GM23338 (cell line): ENCODE results near the gene CAMKV. TPM values are rescaled to one million over a fixed set of nuclear protein-coding genes. Genes with fewer than 3 reads are reported as not detected.

Source experiments
- ATAC-seq: fragments of 200-7000 bp; cut with Tn5 transposase; 3 replicates; pipeline ENCODE4 v1.9.1; 2020
- DNase-seq: peaks from one replicate; pipeline ENCODE4 v3.0.0-alpha.2; 2015; ENCODE audit warnings: low spot score
- H2AFZ ChIP-seq: fragments of 200-600 bp; sonication (generic); 2 replicates; pipeline ENCODE4 v1.8.0; 2016; ENCODE audit warnings: antibody characterized with exemption, mild to moderate bottlenecking, moderate library complexity
- H3F3A ChIP-seq: fragments of 200-600 bp; sonication (generic); replicated peaks from 2 replicates; pipeline ENCODE4 v1.8.0; 2017; ENCODE audit warnings: antibody characterized with exemption, mixed run types, low read depth
- H3K27ac ChIP-seq: fragments of 200-600 bp; sonication (generic); 2 replicates; pipeline ENCODE4 v1.6.1; 2016; ENCODE audit warnings: low read depth
- H3K27me3 ChIP-seq: fragments of 200-600 bp; sonication (generic); 2 replicates; pipeline ENCODE4 v1.8.0; 2016; ENCODE audit warnings: mild to moderate bottlenecking, mixed run types, moderate library complexity; ENCODE audit not compliant: insufficient read depth
- H3K36me3 ChIP-seq: fragments of 200-600 bp; sonication (generic); 2 replicates; pipeline ENCODE4 v1.8.0; 2016; ENCODE audit warnings: mild to moderate bottlenecking; ENCODE audit not compliant: insufficient read depth
- H3K4me1 ChIP-seq: fragments of 200-600 bp; sonication (generic); 2 replicates; pipeline ENCODE4 v1.8.0; 2016; ENCODE audit warnings: mild to moderate bottlenecking, moderate library complexity; ENCODE audit not compliant: insufficient read depth
- H3K4me2 ChIP-seq: fragments of 200-600 bp; sonication (generic); 2 replicates; pipeline ENCODE4 v1.7.1; 2017; ENCODE audit warnings: mixed run types
- H3K4me3 ChIP-seq: fragments of 200-600 bp; sonication (generic); 2 replicates; pipeline ENCODE4 v1.6.1; 2016; ENCODE audit warnings: mixed run types
- H3K79me2 ChIP-seq: fragments of 200-600 bp; sonication (generic); replicated peaks from 2 replicates; pipeline ENCODE4 v1.8.0; 2017; ENCODE audit warnings: mild to moderate bottlenecking; ENCODE audit not compliant: insufficient read depth
- H3K9me2 ChIP-seq: fragments of 200-600 bp; sonication (generic); 2 replicates; pipeline ENCODE4 v1.8.0; 2017; ENCODE audit not compliant: insufficient read depth
- H4K20me1 ChIP-seq: fragments of 200-600 bp; sonication (generic); replicated peaks from 2 replicates; pipeline ENCODE4 v1.8.0; 2017; ENCODE audit warnings: mild to moderate bottlenecking; ENCODE audit not compliant: insufficient read depth
- H3K27ac Mint-ChIP-seq: 2 replicates; pipeline ENCODE4 v1.8.0; 2020; ENCODE audit warnings: inconsistent platforms, mild to moderate bottlenecking, moderate library complexity, mixed read lengths
- H3K27me3 Mint-ChIP-seq: 3 replicates; pipeline ENCODE4 v1.8.0; 2022; ENCODE audit warnings: low read depth, mild to moderate bottlenecking, moderate library complexity, mixed read lengths, inconsistent platforms; ENCODE audit not compliant: insufficient read depth, poor library complexity
- H3K36me3 Mint-ChIP-seq: 3 replicates; pipeline ENCODE4 v1.8.0; 2021; ENCODE audit warnings: low read depth, mild to moderate bottlenecking, inconsistent platforms, moderate library complexity, mixed read lengths
- H3K4me1 Mint-ChIP-seq: 3 replicates; pipeline ENCODE4 v1.8.0; 2020; ENCODE audit warnings: mild to moderate bottlenecking, inconsistent platforms, mixed read lengths
- H3K4me3 Mint-ChIP-seq: 3 replicates; pipeline ENCODE4 v1.8.0; 2021; ENCODE audit warnings: moderate library complexity, mild to moderate bottlenecking, inconsistent platforms, mixed read lengths
- H3K9me3 Mint-ChIP-seq: 3 replicates; pipeline ENCODE4 v1.8.0; 2020; ENCODE audit warnings: moderate library complexity, mild to moderate bottlenecking, inconsistent platforms, mixed read lengths
- CREB1 ChIP-seq: fragments of 250-450 bp; sonication (Bioruptor Pico); IDR thresholded peaks from 2 replicates; pipeline ENCODE4 v1.5.0; 2020; ENCODE audit warnings: low read depth, mild to moderate bottlenecking, moderate library complexity
- CTCF ChIP-seq, 2 experiments: fragments of 200-600 bp in 1 of 2; sonication (generic) in 1 of 2; conservative IDR thresholded peaks; 2 replicates each; pipeline versions ENCODE4 v1.5.1 to v1.6.1; 2016 to 2017; ENCODE audit warnings: antibody characterized with exemption in 2 of 2, low read depth in 2 of 2, mild to moderate bottlenecking in 2 of 2, moderate library complexity in 1 of 2
- ETS1 ChIP-seq: IDR thresholded peaks from 2 replicates; pipeline ENCODE4 v1.6.1; 2016; ENCODE audit warnings: antibody characterized with exemption
- EZH2 ChIP-seq: fragments of 200-600 bp; sonication (generic); IDR thresholded peaks from one replicate; pipeline ENCODE4 v1.8.0; 2017; ENCODE audit warnings: antibody characterized with exemption, mild to moderate bottlenecking, low read depth; ENCODE audit not compliant: unreplicated experiment
- EZH2phosphoT487 ChIP-seq: fragments of 200-600 bp; sonication (generic); IDR thresholded peaks from one replicate; pipeline ENCODE4 v1.8.1; 2018; ENCODE audit warnings: antibody characterized with exemption; ENCODE audit not compliant: unreplicated experiment
- JUNB ChIP-seq: IDR thresholded peaks from one replicate; pipeline ENCODE4 v1.6.1; 2016; ENCODE audit warnings: antibody characterized with exemption; ENCODE audit not compliant: unreplicated experiment
- NANOG ChIP-seq: IDR thresholded peaks from 2 replicates; pipeline ENCODE4 v1.6.1; 2016; ENCODE audit warnings: antibody characterized with exemption, borderline replicate concordance
- POLR2AphosphoS5 ChIP-seq: IDR thresholded peaks from 2 replicates; pipeline ENCODE4 v1.6.1; 2016; ENCODE audit warnings: antibody characterized with exemption, low read depth
- STAT1 ChIP-seq: IDR thresholded peaks from one replicate; pipeline ENCODE4 v1.6.1; 2016; ENCODE audit warnings: antibody characterized with exemption; ENCODE audit not compliant: unreplicated experiment
- ZNF114 ChIP-seq: fragments of 250-450 bp; sonication (Bioruptor Pico); IDR thresholded peaks from 2 replicates; pipeline ENCODE4 v1.5.0; 2020; ENCODE audit warnings: mild to moderate bottlenecking, moderate library complexity
- ZNF331 ChIP-seq: fragments of 250-450 bp; sonication (Bioruptor Pico); IDR thresholded peaks from 2 replicates; pipeline ENCODE4 v1.5.0; 2020; ENCODE audit warnings: low read depth, mild to moderate bottlenecking, moderate library complexity
- ZNF462 ChIP-seq: fragments of 250-450 bp; sonication (Bioruptor Pico); IDR thresholded peaks from 2 replicates; pipeline ENCODE4 v1.5.0; 2020; ENCODE audit warnings: mild to moderate bottlenecking, moderate library complexity
- polyA plus RNA-seq: library from polyadenylated mRNA; unstranded; fragments of >200 nt; fragmentation: Nextera tagmentation; extraction: Ambion mirVana; gene quantifications from 2 replicates; pipeline ENCODE4 v1.2.1, GENCODE V29; 2016
- total RNA-seq: library from RNA; depleted of rRNA; stranded (reverse); fragments of >200 nt; shearing (Covaris generic); gene quantifications from 2 replicates; pipeline ENCODE4 v1.2.3, GENCODE V29; 2014
- TF ChIP-seq, protein P1 (sequence below): IDR thresholded peaks from one replicate; pipeline ENCODE4 v1.6.1; 2018; ENCODE audit warnings: antibody characterized with exemption; ENCODE audit not compliant: unreplicated experiment

CAMKV gene
- total and polyA plus RNA-seq, 2 experiments from 2014 or later: 38.3 to 80.1 TPM

DNA sequence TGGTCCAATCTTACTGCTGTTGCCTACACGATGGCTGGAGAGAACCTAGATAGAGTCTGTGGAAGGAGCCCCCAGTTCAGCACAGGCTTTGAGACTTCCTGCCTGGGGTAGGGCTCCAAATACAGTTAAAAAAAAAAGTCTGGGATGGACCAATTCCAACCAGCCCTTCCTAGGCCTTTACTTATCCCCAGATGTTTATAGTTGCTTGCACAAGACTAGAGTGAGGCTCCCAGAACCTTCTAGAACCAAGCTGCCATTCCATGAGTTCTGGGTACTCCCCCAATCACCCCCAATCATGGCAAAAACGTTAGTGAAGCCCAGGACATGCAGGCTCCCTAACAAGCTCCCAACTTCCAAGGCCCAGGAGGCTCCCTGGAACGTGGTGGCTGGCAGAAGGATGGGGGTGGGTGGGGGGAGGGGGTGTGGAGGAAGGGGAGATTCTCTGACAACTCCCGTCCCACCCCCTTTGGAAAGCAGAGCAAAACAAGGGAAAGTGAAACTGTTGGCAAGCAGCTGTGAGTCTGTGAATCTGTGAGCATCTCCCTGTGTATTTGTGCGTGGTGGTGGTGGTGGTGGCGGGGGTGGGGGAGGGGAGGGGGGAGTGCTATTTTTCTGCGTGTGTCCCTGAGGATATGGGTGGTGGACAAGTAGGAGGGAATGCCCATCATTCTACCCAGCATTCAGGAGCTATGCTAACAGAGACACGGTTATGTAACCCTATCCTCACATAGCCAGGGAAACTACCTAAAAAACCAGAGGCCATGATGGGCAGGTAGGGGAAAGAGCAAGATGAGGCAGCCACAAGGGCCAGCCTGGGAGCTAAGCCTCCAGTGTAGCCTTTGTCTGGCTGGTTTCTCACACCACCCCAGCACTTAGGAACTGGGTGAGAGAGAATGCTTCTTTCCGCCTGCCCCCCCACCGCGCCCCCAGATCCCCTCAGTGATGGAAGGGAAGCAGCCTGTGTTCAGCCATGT, 31.9 kb upstream of the CAMKV start:
- H4K20me1 ChIP-seq: no peaks in the 10 kb centered on the region
- H3K27ac Mint-ChIP-seq: no peak overlapping the region
- H3K4me2 ChIP-seq: no peak overlapping the region

More for the DNA sequence above, 31.9 kb upstream of the CAMKV start:
- no peaks in the 10 kb centered on the region for H3K79me2 ChIP-seq
- no peak for DNase-seq
- H3K36me3 ChIP-seq: no peaks in the 10 kb centered on the region
- no peak for ATAC-seq
- H2AFZ ChIP-seq: no peak overlapping the region
- H3K4me1 Mint-ChIP-seq: peaks cover 18% of the 10 kb centered on the region
- no peaks in the 10 kb centered on the region for H3K9me3 Mint-ChIP-seq
- peaks cover 21% of the 10 kb centered on the region for H3K27me3 Mint-ChIP-seq
- no peaks in the 10 kb centered on the region for H3K27me3 ChIP-seq
- peaks cover 10% of the 10 kb centered on the region for H3F3A ChIP-seq
- H3K4me1 ChIP-seq: peaks cover 24% of the 10 kb centered on the region
- H3K27ac ChIP-seq: no peak overlapping the region
- no peak for TF ChIP-seq EZH2
- TF ChIP-seq EZH2phosphoT487: no peak
- no peak for TF ChIP-seq CREB1
- TF ChIP-seq NANOG: no peak
- no peak for TF ChIP-seq ZNF114 (CRISPR knock-in tag)
- no peak for TF ChIP-seq POLR2AphosphoS5
- TF ChIP-seq ETS1: no peak
- no peak for TF ChIP-seq STAT1
- TF ChIP-seq CTCF (conservative IDR thresholded peaks at IDR 0.05; ENCODE audit: low read depth in 2 of 2): no peak
- TF ChIP-seq ZNF462 (CRISPR knock-in tag): no peak
- TF ChIP-seq ZNF331 (CRISPR knock-in tag): no peak
- TF ChIP-seq, protein P1, sequence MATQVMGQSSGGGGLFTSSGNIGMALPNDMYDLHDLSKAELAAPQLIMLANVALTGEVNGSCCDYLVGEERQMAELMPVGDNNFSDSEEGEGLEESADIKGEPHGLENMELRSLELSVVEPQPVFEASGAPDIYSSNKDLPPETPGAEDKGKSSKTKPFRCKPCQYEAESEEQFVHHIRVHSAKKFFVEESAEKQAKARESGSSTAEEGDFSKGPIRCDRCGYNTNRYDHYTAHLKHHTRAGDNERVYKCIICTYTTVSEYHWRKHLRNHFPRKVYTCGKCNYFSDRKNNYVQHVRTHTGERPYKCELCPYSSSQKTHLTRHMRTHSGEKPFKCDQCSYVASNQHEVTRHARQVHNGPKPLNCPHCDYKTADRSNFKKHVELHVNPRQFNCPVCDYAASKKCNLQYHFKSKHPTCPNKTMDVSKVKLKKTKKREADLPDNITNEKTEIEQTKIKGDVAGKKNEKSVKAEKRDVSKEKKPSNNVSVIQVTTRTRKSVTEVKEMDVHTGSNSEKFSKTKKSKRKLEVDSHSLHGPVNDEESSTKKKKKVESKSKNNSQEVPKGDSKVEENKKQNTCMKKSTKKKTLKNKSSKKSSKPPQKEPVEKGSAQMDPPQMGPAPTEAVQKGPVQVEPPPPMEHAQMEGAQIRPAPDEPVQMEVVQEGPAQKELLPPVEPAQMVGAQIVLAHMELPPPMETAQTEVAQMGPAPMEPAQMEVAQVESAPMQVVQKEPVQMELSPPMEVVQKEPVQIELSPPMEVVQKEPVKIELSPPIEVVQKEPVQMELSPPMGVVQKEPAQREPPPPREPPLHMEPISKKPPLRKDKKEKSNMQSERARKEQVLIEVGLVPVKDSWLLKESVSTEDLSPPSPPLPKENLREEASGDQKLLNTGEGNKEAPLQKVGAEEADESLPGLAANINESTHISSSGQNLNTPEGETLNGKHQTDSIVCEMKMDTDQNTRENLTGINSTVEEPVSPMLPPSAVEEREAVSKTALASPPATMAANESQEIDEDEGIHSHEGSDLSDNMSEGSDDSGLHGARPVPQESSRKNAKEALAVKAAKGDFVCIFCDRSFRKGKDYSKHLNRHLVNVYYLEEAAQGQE: no peak
- no peak for TF ChIP-seq JUNB
- H3K9me2 ChIP-seq: peaks cover 5% of the 10 kb centered on the region; the same call in 1 of the 2 replicates
- H3K36me3 Mint-ChIP-seq: no peaks in the 10 kb centered on the region
- H3K4me3 ChIP-seq: no peak overlapping the region
- no peak overlapping the region for H3K4me3 Mint-ChIP-seq
